Stimulated activated naive B cell treated with anti-CD40 and anti-IgM and Interleukin-4, amounts not matched to agents 10 μg/mL and 1 μg/mL and 100 μg/mL, for 72 hours (primary cell): ENCODE results near the gene LRP5.

Experiments
- ATAC-seq, 2 donors: fragments of 150-1000 bp; cut with Tn5 transposase; replicated peaks; 2 replicates each; pipeline ENCODE4 v1.10.0; 2021; ENCODE audit warnings: moderate library complexity in 1 of 2
- DNase-seq: peaks from one replicate; pipeline ENCODE4 v3.0.0; 2021
- H3K27ac Mint-ChIP-seq: one replicate; pipeline ENCODE4 v1.8.0; 2022; ENCODE audit warnings: mild to moderate bottlenecking, mixed read lengths
- H3K27me3 Mint-ChIP-seq, 2 donors: one replicate each; pipeline ENCODE4 v1.8.0; 2022; ENCODE audit warnings: mixed read lengths in 2 of 2
- H3K36me3 Mint-ChIP-seq, 2 donors: one replicate each; pipeline ENCODE4 v1.8.0; 2022; ENCODE audit warnings: mixed read lengths in 2 of 2, mild to moderate bottlenecking in 1 of 2
- H3K4me1 Mint-ChIP-seq, 2 donors: one replicate each; pipeline ENCODE4 v1.8.0; 2022; ENCODE audit warnings: mixed read lengths in 2 of 2, mild to moderate bottlenecking in 1 of 2
- H3K4me3 Mint-ChIP-seq, 2 donors: one replicate each; pipeline ENCODE4 v1.8.0; 2022; ENCODE audit warnings: mild to moderate bottlenecking in 2 of 2, mixed read lengths in 2 of 2, moderate library complexity in 1 of 2
- H3K9me3 Mint-ChIP-seq, 2 donors: one replicate each; pipeline ENCODE4 v1.8.0; 2022; ENCODE audit warnings: mixed read lengths in 2 of 2, mild to moderate bottlenecking in 1 of 2

Gene LRP5

GRCh38 chr11:68459886-68460740 is 147.7 kb downstream of the LRP5 start:
- H3K4me1 Mint-ChIP-seq, result peaks cover 17 to 36% of the 10 kb centered on the region in 2 donors

GRCh38 chr11:68460741-68461574 is 148.6 kb downstream of the LRP5 start, which contains the start of gene PPP6R3:
Gene PPP6R3, plus strand, starts transcription at chr11:68460752. Its CDS starts 76,913 bp downstream, at chr11:68537665.
- DNase-seq, result no peak
- H3K4me1 Mint-ChIP-seq, result peaks cover 24 to 44% of the 10 kb centered on the region in 2 donors
- no peaks in the 10 kb centered on the region for H3K9me3 Mint-ChIP-seq
- H3K27me3 Mint-ChIP-seq, result no peaks in the 10 kb centered on the region
- peaks cover 10 to 15% of the 10 kb centered on the region in 2 donors for H3K36me3 Mint-ChIP-seq
- peak within 1 kb of the TSS; percentile 99 for H3K27ac Mint-ChIP-seq
- ATAC-seq, result peak; percentile 30 to 34
- peak within 1 kb of the TSS; percentile 91 to 94 for H3K4me3 Mint-ChIP-seq

More at GRCh38 chr11:68459886-68460740, 147.7 kb downstream of the LRP5 start:
- Mint-ChIP-seq H3K27ac (peak overlapping the region; percentile 99), H3K36me3 (peaks cover 8 to 10% of the 10 kb centered on the region in 2 donors), H3K4me3 (peak overlapping the region; percentile 91 to 93), H3K27me3 (no peaks in the 10 kb centered on the region), H3K9me3 (no peaks in the 10 kb centered on the region)
- ATAC-seq, result peak; percentile 87 to 94
- peak; percentile 92 for DNase-seq

GRCh38 chr11:68461575-68461917 is 149.2 kb downstream of the LRP5 start:
- H3K4me3 Mint-ChIP-seq, result peak overlapping the region; percentile 91 to 94
- no peaks in the 10 kb centered on the region for H3K27me3 Mint-ChIP-seq
- no peaks in the 10 kb centered on the region for H3K9me3 Mint-ChIP-seq
- ATAC-seq, result no peak
- peaks cover 11 to 18% of the 10 kb centered on the region in 2 donors for H3K36me3 Mint-ChIP-seq
- no peak for DNase-seq
- peaks cover 26 to 47% of the 10 kb centered on the region in 2 donors for H3K4me1 Mint-ChIP-seq
- H3K27ac Mint-ChIP-seq, result peak overlapping the region; percentile 90

- Mint-ChIP-seq H3K36me3 (peaks cover 20 to 23% of the 10 kb centered on the region in 2 donors), H3K27me3 (no peaks in the 10 kb centered on the region), H3K4me3 (peak overlapping the region; percentile 39 to 62), H3K4me1 (peaks cover 42 to 68% of the 10 kb centered on the region in 2 donors), H3K27ac (peak overlapping the region; percentile 37), H3K9me3 (no peaks in the 10 kb centered on the region)
- ATAC-seq, result no peak
- DNase-seq, result no peak
Observed at GRCh38 chr11:68463714-68464113, 151.3 kb downstream of the LRP5 start.

GRCh38 chr11:68467201-68467834 is 154.9 kb downstream of the LRP5 start:
- Mint-ChIP-seq H3K27ac (peak overlapping the region; percentile 49), H3K4me1 (peaks cover 68 to 95% of the 10 kb centered on the region in 2 donors), H3K9me3 (no peaks in the 10 kb centered on the region), H3K4me3 (no peak overlapping the region), H3K27me3 (no peaks in the 10 kb centered on the region), H3K36me3 (peaks cover 31 to 42% of the 10 kb centered on the region in 2 donors)
- ATAC-seq (no peak), DNase-seq (no peak)

- no peak for DNase-seq
- H3K4me3 Mint-ChIP-seq, result peak overlapping the region in 1 of 2 donors; percentile 7
- H3K4me1 Mint-ChIP-seq, result peaks cover 66 to 96% of the 10 kb centered on the region in 2 donors
- H3K27ac Mint-ChIP-seq, result peak overlapping the region; percentile 72
- no peaks in the 10 kb centered on the region for H3K27me3 Mint-ChIP-seq
- peaks cover 28 to 39% of the 10 kb centered on the region in 2 donors for H3K36me3 Mint-ChIP-seq
- no peaks in the 10 kb centered on the region for H3K9me3 Mint-ChIP-seq
- ATAC-seq, result peak; percentile 28 to 42
Observed at GRCh38 chr11:68468217-68468828, 155.9 kb downstream of the LRP5 start.

- no peak for ATAC-seq
- no peak overlapping the region for H3K27ac Mint-ChIP-seq
- no peak for DNase-seq
- H3K4me3 Mint-ChIP-seq, result no peak overlapping the region
- H3K36me3 Mint-ChIP-seq, result peaks cover 26 to 40% of the 10 kb centered on the region in 2 donors
- H3K9me3 Mint-ChIP-seq, result no peaks in the 10 kb centered on the region
- peaks cover 67 to 95% of the 10 kb centered on the region in 2 donors for H3K4me1 Mint-ChIP-seq
- no peaks in the 10 kb centered on the region for H3K27me3 Mint-ChIP-seq
Observed at GRCh38 chr11:68469122-68469521, 156.7 kb downstream of the LRP5 start.

GRCh38 chr11:68469642-68470041 is 157.3 kb downstream of the LRP5 start:
- Mint-ChIP-seq H3K27me3 (no peaks in the 10 kb centered on the region), H3K4me1 (peaks cover 67 to 90% of the 10 kb centered on the region in 2 donors), H3K9me3 (no peaks in the 10 kb centered on the region), H3K36me3 (peaks cover 26 to 40% of the 10 kb centered on the region in 2 donors), H3K27ac (peak overlapping the region; percentile 20), H3K4me3 (no peak overlapping the region)
- no peak for DNase-seq
- ATAC-seq, result no peak

- Mint-ChIP-seq H3K27ac (peak overlapping the region; percentile 65), H3K4me3 (peak overlapping the region; percentile 41 to 49), H3K9me3 (peaks cover 0 to 2% of the 10 kb centered on the region in 2 donors), H3K36me3 (peaks cover 28 to 45% of the 10 kb centered on the region in 2 donors), H3K4me1 (peaks cover 66 to 87% of the 10 kb centered on the region in 2 donors), H3K27me3 (no peaks in the 10 kb centered on the region)
- ATAC-seq (peak in 1 of 2 donors; percentile 29), DNase-seq (no peak)
Observed at GRCh38 chr11:68470304-68470811, 158.0 kb downstream of the LRP5 start.

- peak overlapping the region; percentile 49 to 67 for H3K4me3 Mint-ChIP-seq
- peaks cover 26 to 48% of the 10 kb centered on the region in 2 donors for H3K36me3 Mint-ChIP-seq
- no peaks in the 10 kb centered on the region for H3K27me3 Mint-ChIP-seq
- H3K4me1 Mint-ChIP-seq, result peaks cover 58 to 77% of the 10 kb centered on the region in 2 donors
- peaks cover 0 to 2% of the 10 kb centered on the region in 2 donors for H3K9me3 Mint-ChIP-seq
- ATAC-seq, result peak; percentile 76 to 77
- no peak for DNase-seq
- H3K27ac Mint-ChIP-seq, result peak overlapping the region; percentile 60
Observed at GRCh38 chr11:68471360-68472340, 159.3 kb downstream of the LRP5 start.

GRCh38 chr11:68472778-68473177 is 160.4 kb downstream of the LRP5 start:
- H3K9me3 Mint-ChIP-seq, result peaks cover 0 to 2% of the 10 kb centered on the region in 2 donors
- H3K36me3 Mint-ChIP-seq, result peaks cover 28 to 49% of the 10 kb centered on the region in 2 donors
- H3K27ac Mint-ChIP-seq, result no peak overlapping the region
- H3K4me3 Mint-ChIP-seq, result no peak overlapping the region
- ATAC-seq (no peak), DNase-seq (no peak)
- no peaks in the 10 kb centered on the region for H3K27me3 Mint-ChIP-seq
- H3K4me1 Mint-ChIP-seq, result peaks cover 54 to 67% of the 10 kb centered on the region in 2 donors

GRCh38 chr11:68473693-68474092 is 161.3 kb downstream of the LRP5 start:
- DNase-seq (no peak), ATAC-seq (no peak)
- no peak overlapping the region for H3K4me3 Mint-ChIP-seq
- H3K27me3 Mint-ChIP-seq, result no peaks in the 10 kb centered on the region
- H3K9me3 Mint-ChIP-seq, result peaks cover 0 to 2% of the 10 kb centered on the region in 2 donors
- peaks cover 27 to 44% of the 10 kb centered on the region in 2 donors for H3K36me3 Mint-ChIP-seq
- H3K27ac Mint-ChIP-seq, result peak overlapping the region; percentile 56
- H3K4me1 Mint-ChIP-seq, result peaks cover 46 to 64% of the 10 kb centered on the region in 2 donors
